H9 (cell line): ENCODE measurements around the gene PPP1R12B. TPM values are rescaled to one million over a fixed set of nuclear protein-coding genes. Genes with fewer than 3 reads are reported as not detected.

Experiments used
- DNase-seq: peaks from one replicate; pipeline ENCODE4 v3.0.0-alpha.2; 2017
- H2AFZ ChIP-seq: one replicate; pipeline ENCODE4 v1.6.1; 2013; ENCODE audit warnings: mild to moderate bottlenecking, low read length, control low read depth, moderate library complexity
- H2AK5ac ChIP-seq: 2 replicates; pipeline ENCODE4 v1.6.1; 2013; ENCODE audit warnings: low read length, control low read depth, mixed read lengths; ENCODE audit not compliant: insufficient read length
- H2BK120ac ChIP-seq: one replicate; pipeline ENCODE4 v1.6.1; 2013; ENCODE audit warnings: low read depth, mild to moderate bottlenecking, low read length, control low read depth, inconsistent platforms; ENCODE audit not compliant: poor library complexity, severe bottlenecking
- H2BK12ac ChIP-seq: 2 replicates; pipeline ENCODE4 v1.6.1; 2013; ENCODE audit warnings: low read length, control low read depth, mixed read lengths, low read depth; ENCODE audit not compliant: insufficient read length
- H2BK15ac ChIP-seq: 2 replicates; pipeline ENCODE4 v1.6.1; 2013; ENCODE audit warnings: low read depth, low read length, control low read depth
- H2BK20ac ChIP-seq: one replicate; pipeline ENCODE4 v1.6.1; 2013; ENCODE audit warnings: low read depth, mild to moderate bottlenecking, low read length, control low read depth, inconsistent platforms; ENCODE audit not compliant: poor library complexity, severe bottlenecking
- H2BK5ac ChIP-seq: 2 replicates; pipeline ENCODE4 v1.6.1; 2013; ENCODE audit warnings: low read length, control low read depth, mixed read lengths; ENCODE audit not compliant: insufficient read length
- H3K14ac ChIP-seq: 2 replicates; pipeline ENCODE4 v1.6.1; 2013; ENCODE audit warnings: low read length, control low read depth; ENCODE audit not compliant: insufficient read depth
- H3K18ac ChIP-seq: 2 replicates; pipeline ENCODE4 v1.6.1; 2013; ENCODE audit warnings: low read depth, mild to moderate bottlenecking, mixed read lengths, low read length, control low read depth; ENCODE audit not compliant: insufficient read length
- H3K23ac ChIP-seq: 2 replicates; pipeline ENCODE4 v1.6.1; 2013; ENCODE audit warnings: low read length, control low read depth, mixed read lengths, low read depth; ENCODE audit not compliant: insufficient read length
- H3K23me2 ChIP-seq: 2 replicates; pipeline ENCODE4 v1.6.1; 2013; ENCODE audit warnings: low read depth, mild to moderate bottlenecking, mixed read lengths, low read length, control low read depth; ENCODE audit not compliant: insufficient read length, poor library complexity, severe bottlenecking
- H3K27ac ChIP-seq: 2 replicates; pipeline ENCODE4 v1.5.1; 2013; ENCODE audit warnings: low read length, control low read depth, mixed read lengths, low read depth; ENCODE audit not compliant: insufficient read length
- H3K27me3 ChIP-seq: 2 replicates; pipeline ENCODE4 v1.6.1; 2013; ENCODE audit warnings: low read length, control low read depth, inconsistent platforms; ENCODE audit not compliant: insufficient read depth
- H3K4ac ChIP-seq: 2 replicates; pipeline ENCODE4 v1.6.1; 2013; ENCODE audit warnings: low read depth, mild to moderate bottlenecking, control low read depth, inconsistent platforms, low read length, moderate library complexity
- H3K4me1 ChIP-seq: 2 replicates; pipeline ENCODE4 v1.6.1; 2013; ENCODE audit warnings: low read length, control low read depth, inconsistent platforms; ENCODE audit not compliant: insufficient read depth
- H3K4me2 ChIP-seq: 2 replicates; pipeline ENCODE4 v1.6.1; 2013; ENCODE audit warnings: low read length, control low read depth, mixed read lengths; ENCODE audit not compliant: insufficient read length, insufficient read depth
- H3K56ac ChIP-seq: 2 replicates; pipeline ENCODE4 v1.6.1; 2013; ENCODE audit warnings: low read depth, mild to moderate bottlenecking, mixed read lengths, low read length, control low read depth; ENCODE audit not compliant: insufficient read length
- H3K79me1 ChIP-seq: 2 replicates; pipeline ENCODE4 v1.6.1; 2013; ENCODE audit warnings: low read depth, mild to moderate bottlenecking, moderate library complexity, low read length, control low read depth, inconsistent platforms; ENCODE audit not compliant: insufficient read depth, poor library complexity, severe bottlenecking
- H3K79me2 ChIP-seq: 2 replicates; pipeline ENCODE4 v1.6.1; 2013; ENCODE audit warnings: low read length, control low read depth, inconsistent platforms; ENCODE audit not compliant: insufficient read depth
- H3K9ac ChIP-seq: 2 replicates; pipeline ENCODE4 v1.6.1; 2013; ENCODE audit warnings: low read length, control low read depth, mixed read lengths; ENCODE audit not compliant: insufficient read length; ENCODE audit errors: extremely low read depth
- H3K9me3 ChIP-seq: one replicate; pipeline ENCODE4 v1.6.1; 2013; ENCODE audit warnings: low read depth, low read length, inconsistent platforms; ENCODE audit not compliant: control insufficient read depth
- H3T11ph ChIP-seq: one replicate; pipeline ENCODE4 v1.6.1; 2013; ENCODE audit warnings: mild to moderate bottlenecking, low read length, control low read depth, inconsistent platforms
- H4K20me1 ChIP-seq: one replicate; pipeline ENCODE4 v1.6.1; 2013; ENCODE audit not compliant: control insufficient read depth, insufficient read length, insufficient read depth
- H4K5ac ChIP-seq: 2 replicates; pipeline ENCODE4 v1.6.1; 2013; ENCODE audit warnings: low read depth, mild to moderate bottlenecking, mixed read lengths, low read length, control low read depth; ENCODE audit not compliant: insufficient read length
- H4K8ac ChIP-seq: replicated peaks from 2 replicates; pipeline ENCODE4 v1.6.1; 2013; ENCODE audit warnings: low read length, control low read depth, mixed read lengths, low read depth; ENCODE audit not compliant: insufficient read length
- H4K91ac ChIP-seq: 2 replicates; pipeline ENCODE4 v1.6.1; 2013; ENCODE audit warnings: low read depth, mild to moderate bottlenecking, moderate library complexity, mixed read lengths, low read length, control low read depth; ENCODE audit not compliant: insufficient read length
- H3K27ac Mint-ChIP-seq, 3 experiments: 2 replicates in 2 of 3; 3 replicates in 1 of 3; pipeline ENCODE4 v1.8.0; 2020 to 2021; ENCODE audit warnings: mixed read lengths in 3 of 3, mild to moderate bottlenecking in 1 of 3, moderate library complexity in 1 of 3
- H3K27me3 Mint-ChIP-seq: 2 replicates; pipeline ENCODE4 v1.8.0; 2021; ENCODE audit warnings: low read depth, mild to moderate bottlenecking, moderate library complexity, mixed read lengths
- H3K36me3 Mint-ChIP-seq, 3 experiments: 2 replicates in 2 of 3; 3 replicates in 1 of 3; pipeline ENCODE4 v1.8.0; 2020 to 2021; ENCODE audit warnings: low read depth in 3 of 3, mixed read lengths in 3 of 3; ENCODE audit not compliant: insufficient read depth in 1 of 3
- H3K4me1 Mint-ChIP-seq, 2 experiments: 2 replicates each; pipeline ENCODE4 v1.8.0; 2020; ENCODE audit warnings: mixed read lengths in 2 of 2
- H3K4me3 Mint-ChIP-seq, 2 experiments: 2 replicates in 1 of 2; 3 replicates in 1 of 2; pipeline ENCODE4 v1.8.0; 2020 to 2021; ENCODE audit warnings: mild to moderate bottlenecking in 2 of 2, mixed read lengths in 2 of 2, moderate library complexity in 1 of 2
- H3K9me3 Mint-ChIP-seq, 2 experiments: 2 replicates in 1 of 2; 3 replicates in 1 of 2; pipeline ENCODE4 v1.8.0; 2020; ENCODE audit warnings: mild to moderate bottlenecking in 2 of 2, mixed read lengths in 2 of 2, moderate library complexity in 1 of 2
- CTCF ChIP-seq: fragments of 200-600 bp; sonication (generic); conservative IDR thresholded peaks from 3 replicates; pipeline ENCODE4 v1.8.0; 2021; ENCODE audit warnings: antibody characterized with exemption, mild to moderate bottlenecking
- WGBS: extraction: QIAGEN DNeasy Blood & Tissue Kit; methylation state at CpG from one replicate; pipeline ENCODE4 v1.1.7; 2013; ENCODE audit warnings: missing lambda C conversion rate, low lambda C conversion rate, mixed read lengths; ENCODE audit not compliant: insufficient read length; ENCODE audit errors: extremely low coverage; 5-methylcytosine and 5-hydroxymethylcytosine counted together
- total RNA-seq: library from RNA; stranded (reverse); gene quantifications from 2 replicates; pipeline ENCODE4 v1.2.1, GENCODE V29; 2021

Gene PPP1R12B
- total RNA-seq, 1 experiment from 2014 or later: 12.9 TPM

GRCh38 chr1:202317941-202318925, 30.3 kb upstream of the PPP1R12B start:
- Mint-ChIP-seq H3K4me3 (no peak overlapping the region), H3K27me3 (peaks cover 2% of the 10 kb centered on the region; the same call in 1 of the 2 replicates), H3K9me3 (no peaks in the 10 kb centered on the region), H3K27ac (peak overlapping the region in 1 of 3 experiments; percentile 86; a peak in 1 of 7 replicates), H3K4me1 (peaks cover 7% of the 10 kb centered on the region in 2 experiments), H3K36me3 (no peaks in the 10 kb centered on the region)
- H2AFZ ChIP-seq: no peak overlapping the region
- H4K8ac ChIP-seq: no peak overlapping the region
- no peak overlapping the region for H2BK15ac ChIP-seq
- no peak overlapping the region for H2BK120ac ChIP-seq
- no peak overlapping the region for H4K5ac ChIP-seq
- H3K27ac ChIP-seq: no peak overlapping the region
- H3K23ac ChIP-seq: no peak overlapping the region
- WGBS: no CpG with 5 or more reads among the region's 52 CpGs
- no peak overlapping the region for H3K56ac ChIP-seq
- H3K9me3 ChIP-seq: no peaks in the 10 kb centered on the region
- no peak overlapping the region for H2AK5ac ChIP-seq
- H3K23me2 ChIP-seq: no peaks in the 10 kb centered on the region
- no peak overlapping the region for H2BK5ac ChIP-seq
- no peak overlapping the region for H3K14ac ChIP-seq
- H3K9ac ChIP-seq: no peak overlapping the region
- H3T11ph ChIP-seq: no peak overlapping the region
- H3K4ac ChIP-seq: no peak overlapping the region
- H3K79me2 ChIP-seq: no peaks in the 10 kb centered on the region
- no peak overlapping the region for H4K91ac ChIP-seq
- no peaks in the 10 kb centered on the region for H3K4me1 ChIP-seq
- H3K4me2 ChIP-seq: no peak overlapping the region
- TF ChIP-seq CTCF: no peak
- H2BK12ac ChIP-seq: no peak overlapping the region
- no peaks in the 10 kb centered on the region for H4K20me1 ChIP-seq
- H3K18ac ChIP-seq: no peak overlapping the region
- DNase-seq: no peak
- no peak overlapping the region for H2BK20ac ChIP-seq
- H3K27me3 ChIP-seq: no peaks in the 10 kb centered on the region
- H3K79me1 ChIP-seq: no peaks in the 10 kb centered on the region
